Suprapubic skin (tissue), 3 donors: ENCODE measurements around the gene OVAAL.

Source experiments
- EP300 ChIP-seq: sonication (generic); formaldehyde crosslinking; IDR thresholded peaks from one replicate; pipeline ENCODE4 v1.6.1; 2017; ENCODE audit warnings: antibody characterized with exemption
- POLR2A ChIP-seq, 2 donors: fragments of 450-650 bp; IDR thresholded peaks; one replicate each; pipeline ENCODE4 v1.6.1; 2017; ENCODE audit warnings: antibody characterized with exemption in 2 of 2, mild to moderate bottlenecking in 2 of 2, moderate library complexity in 2 of 2
- TF ChIP-seq, protein P1 (sequence below), 2 donors: fragments of 200-600 bp in 1 of 2; fragments of 450-650 bp in 1 of 2; sonication (generic) in 1 of 2; IDR thresholded peaks; one replicate each; pipeline ENCODE4 v1.5.1; 2016 to 2019; ENCODE audit warnings: antibody characterized with exemption in 2 of 2, mild to moderate bottlenecking in 1 of 2, moderate library complexity in 1 of 2

DNA sequence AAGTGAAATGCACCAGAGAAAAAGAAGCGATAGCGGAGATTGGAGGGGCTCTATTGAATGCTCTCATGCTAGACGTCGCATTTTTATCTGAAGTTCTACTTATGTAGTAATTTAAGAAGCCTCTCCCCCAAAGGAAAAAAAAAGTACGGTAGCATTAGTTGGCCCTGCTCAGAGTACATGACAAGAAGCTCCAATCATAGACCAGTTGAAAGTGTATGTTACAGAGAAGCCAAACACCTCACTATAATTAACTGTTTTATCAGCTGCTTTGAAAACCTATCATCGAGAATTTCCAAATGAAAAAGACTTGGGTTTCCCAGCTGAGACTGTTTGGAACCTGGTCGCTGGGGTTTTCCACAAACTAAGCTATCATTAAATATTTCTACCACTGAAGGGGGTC is 19.6 kb upstream of the OVAAL start:
- TF ChIP-seq, protein P1, sequence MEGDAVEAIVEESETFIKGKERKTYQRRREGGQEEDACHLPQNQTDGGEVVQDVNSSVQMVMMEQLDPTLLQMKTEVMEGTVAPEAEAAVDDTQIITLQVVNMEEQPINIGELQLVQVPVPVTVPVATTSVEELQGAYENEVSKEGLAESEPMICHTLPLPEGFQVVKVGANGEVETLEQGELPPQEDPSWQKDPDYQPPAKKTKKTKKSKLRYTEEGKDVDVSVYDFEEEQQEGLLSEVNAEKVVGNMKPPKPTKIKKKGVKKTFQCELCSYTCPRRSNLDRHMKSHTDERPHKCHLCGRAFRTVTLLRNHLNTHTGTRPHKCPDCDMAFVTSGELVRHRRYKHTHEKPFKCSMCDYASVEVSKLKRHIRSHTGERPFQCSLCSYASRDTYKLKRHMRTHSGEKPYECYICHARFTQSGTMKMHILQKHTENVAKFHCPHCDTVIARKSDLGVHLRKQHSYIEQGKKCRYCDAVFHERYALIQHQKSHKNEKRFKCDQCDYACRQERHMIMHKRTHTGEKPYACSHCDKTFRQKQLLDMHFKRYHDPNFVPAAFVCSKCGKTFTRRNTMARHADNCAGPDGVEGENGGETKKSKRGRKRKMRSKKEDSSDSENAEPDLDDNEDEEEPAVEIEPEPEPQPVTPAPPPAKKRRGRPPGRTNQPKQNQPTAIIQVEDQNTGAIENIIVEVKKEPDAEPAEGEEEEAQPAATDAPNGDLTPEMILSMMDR (IDR thresholded peaks at IDR 0.05) = no peak
- TF ChIP-seq EP300 = no peak
- no peak for TF ChIP-seq POLR2A (IDR thresholded peaks at IDR 0.05)
